ENCODE data around the gene SUMO2.

Gene SUMO2

DNA sequence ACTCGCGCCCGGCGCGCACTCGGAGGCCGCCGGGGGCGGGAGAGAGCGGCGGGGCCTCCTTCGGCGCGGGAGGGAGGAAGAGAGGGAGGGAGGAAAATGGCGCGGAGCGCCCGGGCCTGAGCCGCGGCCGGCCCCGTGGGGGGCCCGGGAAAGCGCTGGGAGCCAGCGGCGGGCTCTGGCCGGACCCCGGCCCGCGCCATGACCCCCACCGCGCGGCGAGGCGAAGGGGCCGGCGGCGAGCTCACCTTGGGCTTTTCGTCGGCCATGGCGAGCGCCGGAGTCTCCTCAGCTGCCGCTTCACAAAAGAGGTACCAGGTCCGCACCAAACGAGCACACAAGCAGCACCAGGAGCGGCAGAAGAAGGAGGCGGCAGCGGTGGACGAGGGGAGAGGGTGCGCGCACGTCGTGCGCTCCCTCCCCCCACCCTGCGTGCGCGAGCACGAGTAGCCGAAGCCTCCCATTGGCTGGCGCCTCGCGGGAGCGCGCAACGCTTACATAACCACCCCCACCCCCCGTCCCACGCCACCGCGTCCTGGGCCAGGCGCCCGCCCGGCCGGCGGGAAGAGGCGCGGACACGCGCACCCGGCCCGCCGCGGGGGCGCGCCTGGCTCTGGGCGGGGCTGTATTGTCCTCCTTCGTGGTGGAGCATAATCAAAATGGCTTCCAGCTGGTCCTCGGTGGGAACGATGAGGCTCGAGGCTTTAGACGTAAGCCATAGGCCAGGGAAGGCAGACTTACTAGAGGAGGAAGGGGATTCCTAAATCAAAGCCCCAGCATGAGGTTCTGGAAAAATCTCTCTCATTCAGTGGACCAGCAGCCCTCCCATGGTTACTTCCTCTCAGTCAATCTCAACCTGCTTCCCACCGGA lies at the start of gene SUMO2:
SUMO2 (minus strand) TSS at position 391 of the 868 bp plus-strand sequence; CDS start at position 266, 125 bp downstream.
- TF ChIP-seq POLR2AphosphoS5 (IDR thresholded peaks at IDR 0.05; ENCODE audit: borderline replicate concordance, low read depth, low read length), result peak; percentile 88
- TF ChIP-seq FOXP2 (optimal IDR thresholded peaks at IDR 0.05; ENCODE audit: control extremely low read depth, extremely low read length, insufficient read depth), result peak; percentile 43
- TF ChIP-seq EZH2 (IDR thresholded peaks at IDR 0.05), result no peak
- H3K27ac ChIP-seq, result peak within 1 kb of the TSS; percentile 100
- H3K36me3 ChIP-seq (ENCODE audit: insufficient read depth, low read length), result peaks cover 31% of the 10 kb centered on the region
- peak; percentile 45 for DNase-seq (ENCODE audit: low read depth, low spot score)
- H3K4me3 ChIP-seq, result peak within 1 kb of the TSS; percentile 93
- no peaks in the 10 kb centered on the region for H3K9me3 ChIP-seq (ENCODE audit: low read depth, low read length)
- peak within 1 kb of the TSS; percentile 98 for H3K9ac ChIP-seq (ENCODE audit: insufficient read length)

DNA sequence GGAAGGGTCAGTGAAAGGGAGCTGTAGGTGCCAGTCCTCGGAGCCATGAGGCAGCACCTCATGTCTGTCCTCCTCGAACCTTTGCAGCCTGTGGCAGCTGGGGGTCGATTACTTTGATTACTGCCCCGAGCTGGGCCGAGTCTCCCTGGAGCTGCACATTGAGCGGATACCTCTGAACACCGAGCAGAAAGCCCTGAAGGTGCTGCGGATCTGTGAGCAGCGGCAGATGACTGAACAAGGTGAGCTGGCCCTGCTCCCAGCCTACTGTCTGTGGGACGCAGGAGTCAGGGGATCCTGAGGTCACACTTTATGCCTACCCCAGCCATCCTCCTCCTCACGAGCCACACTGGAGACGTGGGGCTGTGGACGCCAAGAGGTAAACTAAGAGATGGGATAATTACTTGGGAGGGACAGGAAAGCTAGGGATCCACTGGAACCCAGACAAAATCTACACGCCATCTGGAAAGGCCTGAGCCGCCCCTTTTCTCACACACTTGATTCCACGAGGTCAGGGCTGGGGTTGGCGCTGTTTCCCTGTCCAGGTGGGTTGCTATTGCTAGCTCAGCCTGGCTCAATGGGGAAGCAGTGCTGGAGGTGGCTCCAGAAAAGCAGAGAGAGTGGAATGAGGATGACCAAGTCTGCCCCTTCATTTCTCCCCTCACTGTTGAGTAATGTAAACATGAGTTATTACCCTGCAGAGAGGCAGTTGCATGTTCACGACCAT lies 49.1 kb upstream of the SUMO2 start:
- H3K27ac ChIP-seq, result no peak overlapping the region
- DNase-seq (ENCODE audit: low read depth, low spot score), result no peak
- H3K4me3 ChIP-seq, result no peak overlapping the region
- H3K9ac ChIP-seq (ENCODE audit: insufficient read length), result no peak overlapping the region
- peaks cover 75% of the 10 kb centered on the region for H3K36me3 ChIP-seq (ENCODE audit: insufficient read depth, low read length)
- no peaks in the 10 kb centered on the region for H3K9me3 ChIP-seq (ENCODE audit: low read depth, low read length)
- TF ChIP-seq EZH2 (IDR thresholded peaks at IDR 0.05) (no peak), POLR2AphosphoS5 (IDR thresholded peaks at IDR 0.05; ENCODE audit: borderline replicate concordance, low read depth, low read length) (no peak), FOXP2 (optimal IDR thresholded peaks at IDR 0.05; ENCODE audit: control extremely low read depth, extremely low read length, insufficient read depth) (no peak)

DNA sequence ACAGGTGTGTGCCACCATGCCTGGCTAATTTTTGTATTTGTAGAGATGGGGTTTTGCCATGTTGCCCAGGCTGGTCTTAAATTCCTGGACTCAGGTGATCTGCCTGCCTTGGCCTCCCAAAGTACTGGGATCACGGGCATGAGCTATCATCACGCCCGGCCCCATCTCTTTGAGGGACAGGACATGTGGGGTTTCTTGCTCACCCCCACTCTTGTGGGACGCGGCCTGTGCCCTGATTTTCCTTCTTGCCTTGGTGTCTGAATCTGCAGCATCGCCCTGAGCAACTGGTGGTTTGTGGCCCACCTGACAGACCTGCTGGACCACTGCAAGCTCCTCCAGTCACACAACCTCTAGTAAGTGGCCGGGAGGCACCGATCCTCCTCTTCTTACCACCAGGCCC lies 48.3 kb upstream of the SUMO2 start:
- DNase-seq (ENCODE audit: low read depth, low spot score), result no peak
- TF ChIP-seq EZH2 (IDR thresholded peaks at IDR 0.05), result no peak
- TF ChIP-seq FOXP2 (optimal IDR thresholded peaks at IDR 0.05; ENCODE audit: control extremely low read depth, extremely low read length, insufficient read depth), result no peak
- no peak for TF ChIP-seq POLR2AphosphoS5 (IDR thresholded peaks at IDR 0.05; ENCODE audit: borderline replicate concordance, low read depth, low read length)
- peaks cover 75% of the 10 kb centered on the region for H3K36me3 ChIP-seq (ENCODE audit: insufficient read depth, low read length)
- H3K9ac ChIP-seq (ENCODE audit: insufficient read length), result no peak overlapping the region
- no peak overlapping the region for H3K4me3 ChIP-seq
- no peaks in the 10 kb centered on the region for H3K9me3 ChIP-seq (ENCODE audit: low read depth, low read length)
- no peak overlapping the region for H3K27ac ChIP-seq

DNA sequence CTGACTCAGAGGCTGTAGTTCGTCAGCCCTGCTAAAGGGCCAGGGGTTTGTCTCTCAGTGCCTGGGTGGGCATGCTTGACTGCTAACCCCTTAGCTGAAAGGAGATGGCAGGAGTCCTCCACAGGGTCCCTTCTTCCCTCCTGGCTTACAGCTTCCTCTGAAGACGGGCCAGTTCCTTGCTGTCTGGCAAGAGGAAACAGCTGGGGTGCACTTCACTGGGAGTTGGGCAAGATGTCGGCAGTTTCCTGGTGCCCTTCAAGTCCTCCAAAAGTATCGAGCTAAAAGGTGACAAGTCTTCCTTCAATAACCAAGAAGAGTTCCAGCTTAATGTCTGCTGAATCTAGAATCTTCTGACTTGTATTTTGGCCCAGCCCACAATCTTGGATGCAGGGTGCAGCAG lies 46.1 kb upstream of the SUMO2 start:
- Histone ChIP-seq H3K9me3 (ENCODE audit: low read depth, low read length) (no peaks in the 10 kb centered on the region), H3K36me3 (ENCODE audit: insufficient read depth, low read length) (peaks cover 74% of the 10 kb centered on the region), H3K9ac (ENCODE audit: insufficient read length) (no peak overlapping the region), H3K4me3 (no peak overlapping the region), H3K27ac (no peak overlapping the region)
- TF ChIP-seq EZH2 (IDR thresholded peaks at IDR 0.05) (no peak), FOXP2 (optimal IDR thresholded peaks at IDR 0.05; ENCODE audit: control extremely low read depth, extremely low read length, insufficient read depth) (no peak), POLR2AphosphoS5 (IDR thresholded peaks at IDR 0.05; ENCODE audit: borderline replicate concordance, low read depth, low read length) (no peak)
- no peak for DNase-seq (ENCODE audit: low read depth, low spot score)

DNA sequence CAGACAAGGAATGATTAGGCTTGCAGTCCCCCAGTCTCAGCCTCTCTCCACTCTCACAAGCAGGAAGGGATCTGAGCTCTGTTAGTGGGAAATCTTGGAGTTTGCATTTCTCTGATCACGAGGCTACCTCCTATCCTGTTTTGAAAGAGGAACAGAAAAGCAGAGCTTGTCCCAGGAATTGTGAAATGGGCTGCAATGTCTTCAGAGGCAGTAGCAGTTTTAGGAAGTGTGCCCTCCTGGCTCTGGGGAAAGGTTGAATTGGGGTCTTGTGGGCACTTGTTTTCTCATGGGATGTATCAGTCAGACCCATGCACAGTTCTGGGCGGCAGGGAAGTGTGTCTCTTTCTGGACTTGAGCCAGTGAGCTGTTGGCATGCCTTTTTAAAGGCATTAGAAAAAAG lies 45.5 kb upstream of the SUMO2 start:
- TF ChIP-seq FOXP2 (optimal IDR thresholded peaks at IDR 0.05; ENCODE audit: control extremely low read depth, extremely low read length, insufficient read depth), result no peak
- TF ChIP-seq POLR2AphosphoS5 (IDR thresholded peaks at IDR 0.05; ENCODE audit: borderline replicate concordance, low read depth, low read length), result no peak
- no peak for TF ChIP-seq EZH2 (IDR thresholded peaks at IDR 0.05)
- Histone ChIP-seq H3K27ac (no peak overlapping the region), H3K9ac (ENCODE audit: insufficient read length) (no peak overlapping the region), H3K36me3 (ENCODE audit: insufficient read depth, low read length) (peaks cover 74% of the 10 kb centered on the region), H3K9me3 (ENCODE audit: low read depth, low read length) (no peaks in the 10 kb centered on the region), H3K4me3 (no peak overlapping the region)
- no peak for DNase-seq (ENCODE audit: low read depth, low spot score)

DNA sequence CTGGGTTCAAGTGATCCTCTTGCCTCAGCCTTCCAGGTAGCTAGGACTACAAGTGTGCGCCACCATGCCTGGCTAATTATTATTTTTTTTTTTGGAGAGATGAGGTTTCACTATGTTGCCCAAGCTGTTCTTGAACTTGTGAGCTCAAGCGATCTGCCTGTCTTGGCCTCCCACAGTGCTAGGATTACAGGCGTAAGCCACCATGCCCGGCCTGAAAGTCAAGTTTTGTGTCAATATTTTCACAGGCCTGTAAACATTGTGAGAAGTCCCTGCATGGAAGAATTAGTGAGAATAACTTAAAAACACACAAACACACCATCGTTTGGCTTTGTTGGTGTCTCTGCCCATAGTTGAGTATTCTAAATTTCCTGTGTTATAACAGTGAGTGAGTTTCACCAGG lies 45.0 kb upstream of the SUMO2 start:
- no peak for TF ChIP-seq POLR2AphosphoS5 (IDR thresholded peaks at IDR 0.05; ENCODE audit: borderline replicate concordance, low read depth, low read length)
- TF ChIP-seq FOXP2 (optimal IDR thresholded peaks at IDR 0.05; ENCODE audit: control extremely low read depth, extremely low read length, insufficient read depth), result no peak
- TF ChIP-seq EZH2 (IDR thresholded peaks at IDR 0.05), result no peak
- Histone ChIP-seq H3K9ac (ENCODE audit: insufficient read length) (no peak overlapping the region), H3K9me3 (ENCODE audit: low read depth, low read length) (no peaks in the 10 kb centered on the region), H3K36me3 (ENCODE audit: insufficient read depth, low read length) (peaks cover 72% of the 10 kb centered on the region), H3K27ac (no peak overlapping the region), H3K4me3 (no peak overlapping the region)
- no peak for DNase-seq (ENCODE audit: low read depth, low spot score)

DNA sequence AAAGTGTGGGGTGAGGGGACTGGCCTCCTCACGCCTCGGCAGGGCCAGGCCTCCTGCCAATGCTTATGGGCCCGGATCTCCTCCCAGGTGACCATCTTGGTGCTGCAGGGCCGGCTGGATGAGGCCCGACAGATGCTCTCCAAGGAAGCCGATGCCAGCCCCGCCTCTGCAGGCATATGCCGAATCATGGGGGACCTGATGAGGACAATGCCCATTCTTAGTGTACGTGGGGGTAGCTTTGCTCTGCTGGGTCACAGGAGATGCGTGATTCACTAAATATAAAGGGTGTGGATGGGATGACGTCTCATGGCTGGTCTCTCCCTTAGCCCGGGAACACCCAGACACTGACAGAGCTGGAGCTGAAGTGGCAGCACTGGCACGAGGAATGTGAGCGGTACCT lies 42.3 kb upstream of the SUMO2 start:
- no peak for TF ChIP-seq POLR2AphosphoS5 (IDR thresholded peaks at IDR 0.05; ENCODE audit: borderline replicate concordance, low read depth, low read length)
- no peak for TF ChIP-seq FOXP2 (optimal IDR thresholded peaks at IDR 0.05; ENCODE audit: control extremely low read depth, extremely low read length, insufficient read depth)
- no peak for TF ChIP-seq EZH2 (IDR thresholded peaks at IDR 0.05)
- Histone ChIP-seq H3K9ac (ENCODE audit: insufficient read length) (no peak overlapping the region), H3K36me3 (ENCODE audit: insufficient read depth, low read length) (peaks cover 56% of the 10 kb centered on the region), H3K9me3 (ENCODE audit: low read depth, low read length) (no peaks in the 10 kb centered on the region), H3K27ac (no peak overlapping the region), H3K4me3 (no peak overlapping the region)
- DNase-seq (ENCODE audit: low read depth, low spot score), result no peak

DNA sequence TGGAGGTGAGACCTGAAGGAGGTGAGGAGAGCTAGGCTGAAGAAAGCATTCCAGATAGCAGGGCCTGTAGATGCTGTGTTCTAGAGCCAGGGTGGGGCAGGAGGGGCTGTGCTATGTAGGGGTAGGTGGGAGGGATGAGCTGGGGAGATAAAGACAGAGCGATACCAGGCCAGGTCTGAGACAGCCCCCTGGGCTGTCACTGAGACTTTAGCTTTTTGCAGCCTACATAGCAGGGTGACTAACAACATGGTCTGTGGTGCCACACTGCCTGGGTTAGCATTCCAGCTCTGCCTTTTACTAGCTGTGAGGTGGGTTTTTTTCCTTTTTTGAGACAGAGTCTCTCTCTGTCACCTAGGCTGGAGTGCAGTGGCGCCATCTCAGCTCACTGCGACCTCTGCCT lies 37.1 kb upstream of the SUMO2 start:
- DNase-seq (ENCODE audit: low read depth, low spot score), result no peak
- H3K36me3 ChIP-seq (ENCODE audit: insufficient read depth, low read length), result peaks cover 56% of the 10 kb centered on the region

More for the DNA sequence above, 37.1 kb upstream of the SUMO2 start:
- Histone ChIP-seq H3K9ac (ENCODE audit: insufficient read length) (no peak overlapping the region), H3K9me3 (ENCODE audit: low read depth, low read length) (no peaks in the 10 kb centered on the region), H3K4me3 (no peak overlapping the region), H3K27ac (no peak overlapping the region)
- no peak for TF ChIP-seq FOXP2 (optimal IDR thresholded peaks at IDR 0.05; ENCODE audit: control extremely low read depth, extremely low read length, insufficient read depth)
- no peak for TF ChIP-seq EZH2 (IDR thresholded peaks at IDR 0.05)
- no peak for TF ChIP-seq POLR2AphosphoS5 (IDR thresholded peaks at IDR 0.05; ENCODE audit: borderline replicate concordance, low read depth, low read length)

Measured in SK-N-MC (cell line).